ENCODE measurements around the gene MEN1. TPM values are rescaled to one million over a fixed set of nuclear protein-coding genes. Genes with fewer than 3 reads are reported as not detected.

The MEN1 gene
- polyA plus RNA-seq, 1 donor (not counting 4 experiments of a cell fraction or from before 2014, with no cell fraction given) = 14.2 TPM

DNA sequence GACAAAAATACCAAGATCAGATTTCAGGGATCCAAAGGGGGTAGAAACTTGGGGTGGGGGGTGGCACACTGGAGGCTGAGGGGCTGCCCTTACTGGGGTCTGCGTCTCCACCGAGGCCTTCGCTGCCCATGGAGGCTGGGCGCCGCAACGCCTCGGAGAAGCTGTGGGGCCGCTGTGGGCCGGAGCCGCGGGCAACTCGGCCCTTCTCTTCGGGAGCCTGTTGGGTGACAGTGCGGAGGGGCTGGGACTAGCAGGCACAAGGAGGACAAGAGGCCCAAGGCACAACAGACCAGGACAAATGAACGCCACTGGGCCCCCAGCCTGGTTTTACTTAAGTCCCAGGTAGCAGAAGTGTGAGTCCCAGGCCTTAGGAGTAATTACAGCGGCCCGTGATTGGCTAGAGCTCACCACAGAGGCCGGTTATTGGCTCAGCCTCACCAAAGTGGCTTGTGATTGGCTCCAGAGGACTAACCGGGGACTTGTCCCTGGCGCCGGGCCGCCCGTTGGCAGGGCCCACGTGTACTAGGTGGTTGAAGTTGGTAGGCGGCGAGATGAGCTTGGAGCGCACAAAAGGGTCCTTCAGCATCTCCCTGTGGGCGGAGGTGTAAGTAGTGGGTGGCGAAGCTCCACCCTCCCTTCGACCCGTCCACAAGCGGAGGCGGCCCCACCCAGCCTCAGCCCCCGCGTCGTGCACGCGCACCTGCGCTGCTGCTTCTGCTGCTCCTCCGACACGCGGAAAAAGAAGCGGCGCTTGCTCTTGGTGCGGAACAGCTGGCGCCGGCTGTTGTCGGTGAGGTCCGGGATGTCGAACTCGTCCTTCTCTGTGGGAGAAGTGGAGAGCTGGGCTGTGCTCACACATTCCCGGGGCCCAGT, 16.5 kb upstream of the MEN1 start:
- no peaks in the 10 kb centered on the region for H3K4me1 ChIP-seq (ENCODE audit: control insufficient read depth, extremely low read depth, insufficient read depth, low read length)
- peaks cover 14 to 39% of the 10 kb centered on the region in 2 experiments for H3K36me3 ChIP-seq (ENCODE audit: control insufficient read depth in 2 of 2, extremely low read depth in 1 of 2, insufficient read depth in 2 of 2, low read length in 2 of 2)
- H3K4me3 ChIP-seq (ENCODE audit: control insufficient read depth in 2 of 3, extremely low read depth in 1 of 3, insufficient read depth in 2 of 3, low read depth in 1 of 3, low read length in 3 of 3) = no peak overlapping the region
- FAIRE-seq = no peak
- H3K27me3 ChIP-seq (ENCODE audit: control insufficient read depth, extremely low read depth, insufficient read depth, low read length) = no peaks in the 10 kb centered on the region
- H3K79me2 ChIP-seq (ENCODE audit: control insufficient read depth, insufficient read depth, low read length) = no peaks in the 10 kb centered on the region
- no peak overlapping the region for H3K27ac ChIP-seq (ENCODE audit: control insufficient read depth, insufficient read depth, low read length)
- H3K9ac ChIP-seq (ENCODE audit: control insufficient read depth, extremely low read depth, insufficient read depth, low read length) = no peak overlapping the region
- dilution Hi-C loops (cut with MboI; ENCODE audit: extremely low pct_ligation_motif_present, low sequenced_read_pairs) = no loop called here
- H3K9me3 ChIP-seq (ENCODE audit: control insufficient read depth, low read depth, low read length) = no peaks in the 10 kb centered on the region
- DNase-seq (ENCODE audit: low read depth, low spot score) = no peak
- no peaks in the 10 kb centered on the region for H4K20me1 ChIP-seq (ENCODE audit: control insufficient read depth, extremely low read depth, insufficient read depth, low read length)
- H3K4me2 ChIP-seq (ENCODE audit: control insufficient read depth, extremely low read depth, insufficient read depth, low read depth, low read length) = no peak overlapping the region
- no peak overlapping the region for H2AFZ ChIP-seq (ENCODE audit: control insufficient read depth, low read length)
- TF ChIP-seq EZH2 (IDR thresholded peaks at IDR 0.05; ENCODE audit: low read length) = no peak
- TF ChIP-seq, protein P1, sequence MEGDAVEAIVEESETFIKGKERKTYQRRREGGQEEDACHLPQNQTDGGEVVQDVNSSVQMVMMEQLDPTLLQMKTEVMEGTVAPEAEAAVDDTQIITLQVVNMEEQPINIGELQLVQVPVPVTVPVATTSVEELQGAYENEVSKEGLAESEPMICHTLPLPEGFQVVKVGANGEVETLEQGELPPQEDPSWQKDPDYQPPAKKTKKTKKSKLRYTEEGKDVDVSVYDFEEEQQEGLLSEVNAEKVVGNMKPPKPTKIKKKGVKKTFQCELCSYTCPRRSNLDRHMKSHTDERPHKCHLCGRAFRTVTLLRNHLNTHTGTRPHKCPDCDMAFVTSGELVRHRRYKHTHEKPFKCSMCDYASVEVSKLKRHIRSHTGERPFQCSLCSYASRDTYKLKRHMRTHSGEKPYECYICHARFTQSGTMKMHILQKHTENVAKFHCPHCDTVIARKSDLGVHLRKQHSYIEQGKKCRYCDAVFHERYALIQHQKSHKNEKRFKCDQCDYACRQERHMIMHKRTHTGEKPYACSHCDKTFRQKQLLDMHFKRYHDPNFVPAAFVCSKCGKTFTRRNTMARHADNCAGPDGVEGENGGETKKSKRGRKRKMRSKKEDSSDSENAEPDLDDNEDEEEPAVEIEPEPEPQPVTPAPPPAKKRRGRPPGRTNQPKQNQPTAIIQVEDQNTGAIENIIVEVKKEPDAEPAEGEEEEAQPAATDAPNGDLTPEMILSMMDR (optimal IDR thresholded peaks at IDR 0.05 in 1 of 3, IDR thresholded peaks at IDR 0.05 in 1 of 3, conservative IDR thresholded peaks at IDR 0.05 in 1 of 3; ENCODE audit: extremely low read depth in 1 of 3, insufficient read depth in 2 of 3, low read length in 3 of 3) = no peak
- no peaks in the 10 kb centered on the region for H3K9me1 ChIP-seq (ENCODE audit: control insufficient read depth, extremely low read depth, insufficient read depth, low read length)

DNA sequence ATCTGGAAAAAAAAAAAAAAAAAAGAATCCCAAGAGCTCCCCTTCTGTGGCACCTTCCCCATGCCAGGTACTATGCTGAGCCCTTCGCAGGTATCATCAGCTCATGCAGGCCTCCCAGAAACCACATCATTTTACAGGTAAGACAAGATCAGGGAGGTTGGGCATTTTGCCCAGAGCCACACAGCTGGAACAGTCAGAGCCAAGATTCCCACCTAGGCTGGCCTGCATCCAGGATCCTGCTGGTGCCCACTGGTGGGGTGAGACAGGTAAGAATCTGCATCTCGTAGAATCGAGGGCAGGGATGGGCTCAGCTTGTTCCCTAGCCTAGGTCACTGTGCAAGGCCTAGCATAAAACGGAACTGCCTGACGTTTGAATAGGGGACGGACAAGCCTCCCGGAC, 15.7 kb upstream of the MEN1 start:
- TF ChIP-seq EZH2 (IDR thresholded peaks at IDR 0.05; ENCODE audit: low read length) = no peak
- TF ChIP-seq, protein P1 (optimal IDR thresholded peaks at IDR 0.05 in 1 of 3, IDR thresholded peaks at IDR 0.05 in 1 of 3, conservative IDR thresholded peaks at IDR 0.05 in 1 of 3; ENCODE audit: extremely low read depth in 1 of 3, insufficient read depth in 2 of 3, low read length in 3 of 3) = no peak
- Histone ChIP-seq H3K79me2 (ENCODE audit: control insufficient read depth, insufficient read depth, low read length) (no peaks in the 10 kb centered on the region), H3K27ac (ENCODE audit: control insufficient read depth, insufficient read depth, low read length) (no peak overlapping the region), H3K9me1 (ENCODE audit: control insufficient read depth, extremely low read depth, insufficient read depth, low read length) (no peaks in the 10 kb centered on the region), H3K9me3 (ENCODE audit: control insufficient read depth, low read depth, low read length) (no peaks in the 10 kb centered on the region), H3K9ac (ENCODE audit: control insufficient read depth, extremely low read depth, insufficient read depth, low read length) (no peak overlapping the region), H2AFZ (ENCODE audit: control insufficient read depth, low read length) (no peak overlapping the region), H3K36me3 (ENCODE audit: control insufficient read depth in 2 of 2, extremely low read depth in 1 of 2, insufficient read depth in 2 of 2, low read length in 2 of 2) (peaks cover 14 to 36% of the 10 kb centered on the region in 2 experiments), H3K4me3 (ENCODE audit: control insufficient read depth in 2 of 3, extremely low read depth in 1 of 3, insufficient read depth in 2 of 3, low read depth in 1 of 3, low read length in 3 of 3) (no peak overlapping the region), H3K4me2 (ENCODE audit: control insufficient read depth, extremely low read depth, insufficient read depth, low read depth, low read length) (no peak overlapping the region), H4K20me1 (ENCODE audit: control insufficient read depth, extremely low read depth, insufficient read depth, low read length) (no peaks in the 10 kb centered on the region), H3K27me3 (ENCODE audit: control insufficient read depth, extremely low read depth, insufficient read depth, low read length) (no peaks in the 10 kb centered on the region), H3K4me1 (ENCODE audit: control insufficient read depth, extremely low read depth, insufficient read depth, low read length) (no peaks in the 10 kb centered on the region)
- dilution Hi-C loops (cut with MboI; ENCODE audit: extremely low pct_ligation_motif_present, low sequenced_read_pairs) = no loop called here
- no peak for FAIRE-seq
- no peak for DNase-seq (ENCODE audit: low read depth, low spot score)

Measured in keratinocyte (primary cell).